PFSK-1 (cell line): ENCODE data around the gene USP27X.

Experiments
- FOXP2 ChIP-seq: optimal IDR thresholded peaks from 2 replicates; pipeline ENCODE3; 2011; ENCODE audit warnings: borderline replicate concordance, control low read depth, inconsistent platforms; ENCODE audit not compliant: insufficient read depth; ENCODE audit errors: extremely low read length, extremely low read depth
- POLR2AphosphoS5 ChIP-seq: IDR thresholded peaks from 2 replicates; pipeline ENCODE4 v1.6.1; 2012; ENCODE audit warnings: low read depth, mild to moderate bottlenecking, control low read depth, low read length, moderate library complexity
- REST ChIP-seq, 2 experiments: IDR thresholded peaks; 2 replicates each; pipeline versions ENCODE4 v1.6.1 to v1.8.0; 2011 to 2012; ENCODE audit warnings: low read depth in 2 of 2, low read length in 2 of 2, control low read depth in 1 of 2, inconsistent platforms in 1 of 2, mild to moderate bottlenecking in 1 of 2, moderate library complexity in 1 of 2; ENCODE audit not compliant: insufficient read depth in 1 of 2
- SIN3A ChIP-seq: IDR thresholded peaks from 2 replicates; pipeline ENCODE4 v1.6.1; 2012; ENCODE audit warnings: mild to moderate bottlenecking, low read length, moderate library complexity, borderline replicate concordance; ENCODE audit not compliant: insufficient read depth
- TAF1 ChIP-seq: IDR thresholded peaks from 2 replicates; pipeline ENCODE4 v1.6.1; 2012; ENCODE audit warnings: low read length, control low read depth, borderline replicate concordance; ENCODE audit not compliant: insufficient read depth

USP27X gene

GRCh38 chrX:49868739-49869138, 10.5 kb upstream of the USP27X start:
- no peak for TF ChIP-seq SIN3A
- TF ChIP-seq TAF1, result no peak
- no peak for TF ChIP-seq FOXP2
- no peak for TF ChIP-seq REST (IDR thresholded peaks at IDR 0.05; ENCODE audit: insufficient read depth in 1 of 2, low read depth in 2 of 2, low read length in 2 of 2)
- no peak for TF ChIP-seq POLR2AphosphoS5

GRCh38 chrX:49876750-49877149, 2.5 kb upstream of the USP27X start:
- TF ChIP-seq SIN3A (no peak), FOXP2 (no peak), REST (IDR thresholded peaks at IDR 0.05; ENCODE audit: insufficient read depth in 1 of 2, low read depth in 2 of 2, low read length in 2 of 2) (no peak)

- TF ChIP-seq FOXP2 (no peak), REST (IDR thresholded peaks at IDR 0.05; ENCODE audit: insufficient read depth in 1 of 2, low read depth in 2 of 2, low read length in 2 of 2) (no peak), TAF1 (no peak), SIN3A (no peak), POLR2AphosphoS5 (no peak)
These were observed 1.7 kb upstream of the USP27X start for GRCh38 chrX:49877397-49878101.

GRCh38 chrX:49878128-49878833, 1.0 kb upstream of the USP27X start:
- TF ChIP-seq SIN3A, result no peak
- no peak for TF ChIP-seq TAF1
- no peak for TF ChIP-seq REST (IDR thresholded peaks at IDR 0.05; ENCODE audit: insufficient read depth in 1 of 2, low read depth in 2 of 2, low read length in 2 of 2)
- TF ChIP-seq POLR2AphosphoS5, result no peak
- no peak for TF ChIP-seq FOXP2
